GM19468 (cell line): ENCODE data around the gene COTL1.
"Not testable (repeated sequence)": the region's sequence is repeated elsewhere in the genome, so short reads cannot be mapped to it uniquely, and the experiment has no call there.

Experiments
- ATAC-seq: cut with Tn5 transposase; IDR thresholded peaks from one replicate; pipeline ENCODE4 v1.9.1; 2021; ENCODE audit warnings: mild to moderate bottlenecking, moderate library complexity, moderate number of reproducible peaks; ENCODE audit not compliant: unreplicated experiment; ENCODE audit errors: extremely low read depth

COTL1 gene

GRCh38 chr16:84647828-84648594 is 30.1 kb upstream of the COTL1 start, which contains the start of gene KLHL36:
TSS of gene KLHL36 (plus strand) at chr16:84648511. CDS start at chr16:84650868, 2,357 bp downstream.
- ATAC-seq = peak; percentile 47

GRCh38 chr16:84643674-84644073 is 25.8 kb upstream of the COTL1 start:
- no peak for ATAC-seq

- ATAC-seq = no peak
Measured at GRCh38 chr16:84643180-84643583, 25.3 kb upstream of the COTL1 start.

GRCh38 chr16:84641643-84642358 is 23.9 kb upstream of the COTL1 start:
- ATAC-seq = no peak

- no peak for ATAC-seq
Measured at GRCh38 chr16:84640145-84640544, 22.3 kb upstream of the COTL1 start.

GRCh38 chr16:84638231-84638806 is 20.4 kb upstream of the COTL1 start:
- ATAC-seq = no peak

GRCh38 chr16:84637709-84638108 is 19.8 kb upstream of the COTL1 start:
- ATAC-seq = no peak

- ATAC-seq = no peak
Measured at GRCh38 chr16:84635702-84636101, 17.8 kb upstream of the COTL1 start.

- ATAC-seq = no peak
Measured at GRCh38 chr16:84633622-84634021, 15.7 kb upstream of the COTL1 start.

GRCh38 chr16:84632862-84633261 is 15.0 kb upstream of the COTL1 start:
- ATAC-seq = not testable (repeated sequence)

- ATAC-seq = no peak
Measured at GRCh38 chr16:84631886-84632285, 14.0 kb upstream of the COTL1 start.

GRCh38 chr16:84631153-84631466 is 13.2 kb upstream of the COTL1 start:
- ATAC-seq = no peak

- ATAC-seq = no peak
Measured at GRCh38 chr16:84630446-84631152, 12.7 kb upstream of the COTL1 start.

GRCh38 chr16:84630009-84630408 is 12.1 kb upstream of the COTL1 start:
- no peak for ATAC-seq

GRCh38 chr16:84629580-84629979 is 11.7 kb upstream of the COTL1 start:
- ATAC-seq = no peak

GRCh38 chr16:84628226-84628731 is 10.4 kb upstream of the COTL1 start:
- ATAC-seq = no peak

GRCh38 chr16:84625556-84625955 is 7.7 kb upstream of the COTL1 start:
- no peak for ATAC-seq

GRCh38 chr16:84620913-84621312 is 3.0 kb upstream of the COTL1 start:
- ATAC-seq = not testable (repeated sequence)

GRCh38 chr16:84618581-84619460 is 943 bp upstream of the COTL1 start:
- ATAC-seq = no peak
